Right renal cortex interstitium (tissue), 3 donors: ENCODE data around the gene DKK1. TPM values are rescaled to one million over a fixed set of nuclear protein-coding genes. Genes with fewer than 3 reads are reported as not detected.

Experiments
- DNase-seq, 3 donors: peaks; one replicate each; pipeline ENCODE4 v3.0.0-alpha.2; 2013; ENCODE audit warnings: low read depth in 3 of 3, low spot score in 2 of 3
- polyA plus RNA-seq, 3 donors: library from polyadenylated mRNA; unstranded; fragments of 120-200 nt; gene quantifications; one replicate each; pipeline ENCODE4 v1.2.1, GENCODE V29; 2013; ENCODE audit not compliant: insufficient read length in 3 of 3

The DKK1 gene
- polyA plus RNA-seq, result 10 to 100 TPM; 38.6 to 59.9 (median 53.0) TPM

GRCh38 chr10:52313933-52314821 lies at the start of gene DKK1:
Gene DKK1, plus strand, starts transcription at chr10:52314281. Its CDS starts 154 bp downstream, at chr10:52314435.
- peak in 1 of 3 donors; percentile 38 for DNase-seq

GRCh38 chr10:52265131-52265926 lies 48.8 kb upstream of the DKK1 start:
- DNase-seq, result no peak

DNA sequence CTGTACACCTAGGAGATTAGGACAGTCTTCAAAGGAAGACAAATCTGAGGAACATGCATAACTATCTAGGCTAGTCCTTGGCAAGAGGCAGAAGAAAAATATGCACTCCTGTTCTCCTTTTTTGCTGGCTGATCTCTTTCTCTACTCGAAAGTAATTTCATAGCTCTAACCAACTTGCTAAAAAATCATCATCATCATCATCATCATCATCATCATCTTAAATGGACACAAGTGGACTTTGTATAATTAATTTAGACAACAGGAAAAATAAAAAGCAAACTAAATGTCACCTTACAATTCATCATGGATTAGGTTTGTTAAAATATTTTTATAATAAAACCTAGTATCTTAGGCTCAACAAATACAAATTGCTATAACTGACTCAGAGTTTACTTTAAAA lies 47.2 kb upstream of the DKK1 start:
- no peak for DNase-seq

DNA sequence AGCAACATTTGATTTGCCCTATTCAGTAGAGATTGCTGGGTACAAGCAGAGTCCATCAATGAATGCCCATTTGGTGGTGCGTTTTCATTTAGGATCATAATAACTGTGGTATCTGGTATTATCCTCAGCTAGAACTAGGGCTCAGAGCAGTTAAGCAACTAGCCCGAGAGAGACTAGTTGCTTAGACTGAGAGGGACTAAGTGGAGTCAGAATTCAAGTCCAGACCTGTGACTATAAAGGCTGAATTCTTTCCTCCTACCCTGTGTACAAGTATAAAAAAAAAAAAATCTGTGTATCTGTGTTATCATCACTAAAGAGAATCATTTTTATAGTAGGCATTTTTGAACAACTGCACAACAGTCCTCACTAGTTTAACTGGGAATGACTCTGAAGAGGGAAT lies 45.3 kb upstream of the DKK1 start:
- no peak for DNase-seq

GRCh38 chr10:52269233-52269632 lies 44.8 kb upstream of the DKK1 start:
- DNase-seq, result no peak

DNA sequence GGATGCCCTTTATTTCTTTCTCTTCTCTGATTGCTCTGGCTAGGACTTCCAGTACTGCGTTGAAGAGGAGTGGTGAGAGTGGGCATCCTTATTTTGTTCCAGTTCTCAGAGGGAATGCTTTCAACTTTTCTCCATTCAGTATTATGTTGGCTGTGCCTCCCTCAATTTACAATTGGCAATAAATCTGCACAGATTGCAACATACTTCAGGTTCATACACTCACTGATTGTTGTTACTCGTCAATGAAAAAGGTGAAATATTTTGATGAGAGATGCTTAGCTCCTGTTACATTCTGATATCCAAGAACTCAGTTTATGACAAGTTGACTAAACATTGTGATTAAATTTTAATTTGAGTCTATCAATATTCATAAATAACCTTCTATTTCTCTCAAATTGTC lies 37.9 kb upstream of the DKK1 start:
- DNase-seq, result no peak

DNA sequence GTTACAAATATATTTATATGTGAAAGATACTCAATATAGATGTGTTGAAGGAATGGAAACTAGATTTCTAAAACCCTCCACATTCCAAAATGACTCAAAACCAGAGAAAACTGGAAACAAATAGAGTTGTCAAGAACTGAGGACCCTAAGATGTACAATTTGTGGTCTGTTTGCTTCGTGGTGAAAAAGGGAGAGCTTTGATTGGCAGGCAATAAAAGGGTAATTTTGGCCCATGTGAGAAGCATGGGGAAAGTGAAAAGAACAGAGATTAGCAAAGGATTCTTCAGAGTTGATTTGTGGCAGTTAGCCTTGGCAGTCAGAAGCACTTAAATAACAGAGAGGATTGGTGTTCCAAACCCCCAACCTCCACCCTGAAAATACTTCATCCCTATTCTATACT lies 37.1 kb upstream of the DKK1 start:
- no peak for DNase-seq

DNA sequence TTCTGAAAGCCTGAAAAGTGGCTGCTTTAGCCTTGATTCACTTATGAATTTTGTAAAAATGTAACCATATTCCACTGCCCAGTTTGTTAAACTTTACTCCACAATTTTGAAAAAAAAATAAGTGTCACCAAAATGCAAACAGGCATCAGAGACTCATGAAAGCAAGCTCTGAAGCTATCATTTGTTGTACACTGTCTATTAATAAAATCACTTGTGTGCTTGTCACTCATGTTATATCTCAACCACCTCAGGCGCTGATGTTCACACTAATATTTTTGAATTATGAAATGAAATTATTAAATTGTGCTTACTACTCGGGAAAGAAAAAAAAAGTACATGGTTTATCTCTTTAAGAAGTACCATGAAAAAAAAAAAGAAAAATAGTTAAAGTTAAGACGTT lies 34.5 kb upstream of the DKK1 start:
- no peak for DNase-seq

GRCh38 chr10:52280051-52280450 lies 34.0 kb upstream of the DKK1 start:
- no peak for DNase-seq

GRCh38 chr10:52283174-52283573 lies 30.9 kb upstream of the DKK1 start:
- DNase-seq, result no peak

- no peak for DNase-seq
Measured at GRCh38 chr10:52284416-52285013, 29.6 kb upstream of the DKK1 start.

GRCh38 chr10:52287866-52288265 lies 26.2 kb upstream of the DKK1 start:
- no peak for DNase-seq

DNA sequence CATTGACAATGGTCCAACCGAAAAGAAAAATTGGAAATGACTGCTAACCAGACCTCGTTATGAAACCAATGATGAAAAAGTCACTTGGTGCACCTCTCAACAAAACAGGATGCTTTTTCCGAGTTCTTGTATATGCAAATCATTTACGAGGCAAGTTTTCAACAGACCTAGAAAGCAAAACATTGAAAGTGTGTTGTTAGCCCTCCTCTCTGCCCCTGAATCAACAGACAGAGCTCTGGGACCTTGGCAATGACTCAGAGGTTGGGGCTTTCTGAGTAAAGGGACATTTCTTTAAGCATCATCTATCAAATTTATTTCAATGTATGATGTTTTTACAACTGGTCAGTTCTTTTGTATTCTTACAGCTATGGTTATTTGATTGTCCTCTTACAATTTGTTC lies 16.3 kb upstream of the DKK1 start:
- DNase-seq, result no peak

DNA sequence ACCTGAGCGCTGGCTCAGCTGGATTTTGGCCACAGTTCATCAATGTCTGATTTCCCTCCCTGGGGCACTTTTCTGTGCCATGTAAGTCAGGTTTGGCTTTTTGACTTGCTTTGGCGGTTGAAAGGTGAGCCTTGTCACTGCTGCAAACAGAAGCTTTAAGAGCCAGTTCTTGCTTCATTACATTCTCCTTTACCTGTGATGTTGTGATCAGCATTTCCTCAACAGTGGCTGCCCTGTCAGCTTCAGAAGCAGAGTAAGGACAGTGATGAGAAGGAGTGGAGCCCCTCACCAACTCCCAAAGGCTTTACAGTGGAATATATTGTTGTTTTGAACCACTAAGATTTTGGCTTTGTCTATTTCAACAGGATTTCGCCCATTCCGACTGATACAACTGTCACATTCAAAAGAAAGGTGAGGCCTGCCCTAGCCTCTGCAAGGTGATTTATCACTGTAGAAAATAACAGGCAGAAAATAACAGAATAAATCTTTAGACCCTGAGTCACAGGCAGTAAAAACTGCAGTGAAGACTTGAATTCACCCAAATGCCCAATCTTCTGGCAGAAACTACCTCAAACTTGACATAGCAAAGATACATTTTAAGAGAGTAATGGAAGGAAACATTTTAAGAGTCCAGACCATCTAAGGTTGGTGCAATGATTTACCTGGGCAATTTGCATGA lies 13.3 kb upstream of the DKK1 start:
- DNase-seq, result no peak

GRCh38 chr10:52308251-52309031 lies 5.6 kb upstream of the DKK1 start:
- peak in 2 of 3 donors; percentile 61 to 68 for DNase-seq

- DNase-seq, result no peak
Measured at GRCh38 chr10:52312942-52313255, 1.2 kb upstream of the DKK1 start.

GRCh38 chr10:52313256-52313932 lies 687 bp upstream of the DKK1 start:
- peak in 1 of 3 donors; percentile 30 for DNase-seq

GRCh38 chr10:52314822-52315552 lies 906 bp downstream of the DKK1 start:
- no peak for DNase-seq

DNA sequence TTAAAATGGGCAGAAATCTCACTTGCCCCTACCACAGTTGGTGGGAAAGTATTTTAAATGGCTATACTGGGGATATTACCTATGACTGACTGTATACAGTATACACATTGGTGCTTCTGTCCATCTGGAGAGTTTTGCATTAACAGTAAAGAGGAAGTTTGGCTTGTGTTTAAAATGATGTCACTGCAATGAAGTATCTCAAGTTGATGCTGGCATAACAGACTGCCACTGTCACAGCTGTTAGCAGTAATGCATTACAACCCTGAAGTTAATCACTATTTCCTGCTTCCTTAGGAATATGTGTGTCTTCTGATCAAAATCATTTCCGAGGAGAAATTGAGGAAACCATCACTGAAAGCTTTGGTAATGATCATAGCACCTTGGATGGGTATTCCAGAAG lies 1.9 kb downstream of the DKK1 start:
- no peak for DNase-seq
